ENCODE measurements around the gene RIPOR3.

DNA sequence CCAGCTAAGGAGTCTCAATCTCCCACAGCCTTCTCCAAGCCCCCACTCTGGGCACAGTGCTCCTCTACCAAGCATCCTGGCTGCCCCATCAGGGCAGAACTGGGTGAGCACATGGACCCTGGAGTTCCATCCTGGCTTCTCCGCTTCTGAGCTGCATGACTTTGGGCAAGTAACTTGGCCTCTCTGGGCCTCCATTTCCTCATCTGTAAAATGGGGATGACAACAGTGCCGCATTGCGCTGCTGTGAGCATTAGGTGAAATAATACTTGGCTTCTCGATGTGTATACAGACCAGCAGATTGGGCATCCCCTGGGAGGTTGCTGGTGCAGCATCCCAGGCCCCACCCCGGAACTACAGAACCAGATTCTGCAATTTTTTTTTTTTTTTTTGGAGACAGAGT lies 8.3 kb upstream of the RIPOR3 start:
- TF ChIP-seq, protein P1, sequence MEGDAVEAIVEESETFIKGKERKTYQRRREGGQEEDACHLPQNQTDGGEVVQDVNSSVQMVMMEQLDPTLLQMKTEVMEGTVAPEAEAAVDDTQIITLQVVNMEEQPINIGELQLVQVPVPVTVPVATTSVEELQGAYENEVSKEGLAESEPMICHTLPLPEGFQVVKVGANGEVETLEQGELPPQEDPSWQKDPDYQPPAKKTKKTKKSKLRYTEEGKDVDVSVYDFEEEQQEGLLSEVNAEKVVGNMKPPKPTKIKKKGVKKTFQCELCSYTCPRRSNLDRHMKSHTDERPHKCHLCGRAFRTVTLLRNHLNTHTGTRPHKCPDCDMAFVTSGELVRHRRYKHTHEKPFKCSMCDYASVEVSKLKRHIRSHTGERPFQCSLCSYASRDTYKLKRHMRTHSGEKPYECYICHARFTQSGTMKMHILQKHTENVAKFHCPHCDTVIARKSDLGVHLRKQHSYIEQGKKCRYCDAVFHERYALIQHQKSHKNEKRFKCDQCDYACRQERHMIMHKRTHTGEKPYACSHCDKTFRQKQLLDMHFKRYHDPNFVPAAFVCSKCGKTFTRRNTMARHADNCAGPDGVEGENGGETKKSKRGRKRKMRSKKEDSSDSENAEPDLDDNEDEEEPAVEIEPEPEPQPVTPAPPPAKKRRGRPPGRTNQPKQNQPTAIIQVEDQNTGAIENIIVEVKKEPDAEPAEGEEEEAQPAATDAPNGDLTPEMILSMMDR (IDR thresholded peaks at IDR 0.05; ENCODE audit: low read length), result no peak
- no peak for TF ChIP-seq EZH2 (IDR thresholded peaks at IDR 0.05; ENCODE audit: borderline replicate concordance, low read length)
